ENCODE data around the gene SLBP. TPM values are rescaled to one million over a fixed set of nuclear protein-coding genes. Genes with fewer than 3 reads are reported as not detected.

The SLBP gene
- total RNA-seq, 1 donor from 2014 or later: 11.7 TPM

GRCh38 chr4:1726146-1726934 lies 14.2 kb upstream of the SLBP start:
- Histone ChIP-seq H3K4me1 (peaks cover 50% of the 10 kb centered on the region), H3K9me3 (replicated peaks) (no peaks in the 10 kb centered on the region), H3K27me3 (ENCODE audit: low read depth) (no peaks in the 10 kb centered on the region), H3K27ac (replicated peaks) (peak overlapping the region; percentile 75), H3K36me3 (peaks cover 29% of the 10 kb centered on the region), H3K4me3 (no peak overlapping the region)
- TF ChIP-seq, protein P1, sequence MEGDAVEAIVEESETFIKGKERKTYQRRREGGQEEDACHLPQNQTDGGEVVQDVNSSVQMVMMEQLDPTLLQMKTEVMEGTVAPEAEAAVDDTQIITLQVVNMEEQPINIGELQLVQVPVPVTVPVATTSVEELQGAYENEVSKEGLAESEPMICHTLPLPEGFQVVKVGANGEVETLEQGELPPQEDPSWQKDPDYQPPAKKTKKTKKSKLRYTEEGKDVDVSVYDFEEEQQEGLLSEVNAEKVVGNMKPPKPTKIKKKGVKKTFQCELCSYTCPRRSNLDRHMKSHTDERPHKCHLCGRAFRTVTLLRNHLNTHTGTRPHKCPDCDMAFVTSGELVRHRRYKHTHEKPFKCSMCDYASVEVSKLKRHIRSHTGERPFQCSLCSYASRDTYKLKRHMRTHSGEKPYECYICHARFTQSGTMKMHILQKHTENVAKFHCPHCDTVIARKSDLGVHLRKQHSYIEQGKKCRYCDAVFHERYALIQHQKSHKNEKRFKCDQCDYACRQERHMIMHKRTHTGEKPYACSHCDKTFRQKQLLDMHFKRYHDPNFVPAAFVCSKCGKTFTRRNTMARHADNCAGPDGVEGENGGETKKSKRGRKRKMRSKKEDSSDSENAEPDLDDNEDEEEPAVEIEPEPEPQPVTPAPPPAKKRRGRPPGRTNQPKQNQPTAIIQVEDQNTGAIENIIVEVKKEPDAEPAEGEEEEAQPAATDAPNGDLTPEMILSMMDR (IDR thresholded peaks at IDR 0.05; ENCODE audit: borderline replicate concordance): no peak
- DNase-seq: peak; percentile 90
- intact Hi-C loops (cut with micrococcal nuclease): loop anchor here (5.0 to 10.0 kb wide), 2 partner anchors 34 to 372 kb away; no protein-coding TSS in a partner anchor

DNA sequence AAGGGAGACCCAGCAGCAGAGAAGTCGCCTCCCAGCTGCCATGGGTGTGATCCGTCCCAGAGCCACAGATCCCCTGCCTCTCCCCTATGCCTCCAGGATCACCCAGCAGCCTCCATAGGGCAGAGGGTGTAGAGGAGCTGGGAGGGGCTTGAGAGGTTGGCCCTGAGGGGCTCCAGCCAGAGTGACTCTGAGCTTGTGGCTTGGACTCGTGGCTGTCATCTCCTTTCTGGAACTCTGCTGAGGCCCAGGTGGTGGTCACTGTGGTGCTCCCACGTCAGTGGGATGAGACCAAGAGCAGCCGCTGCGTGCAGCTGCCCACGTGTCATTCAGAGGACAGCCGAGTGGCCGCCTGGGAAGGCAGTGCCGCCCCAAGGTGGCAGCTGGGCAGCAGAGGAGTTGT lies 13.4 kb upstream of the SLBP start:
- TF ChIP-seq, protein P1 (IDR thresholded peaks at IDR 0.05; ENCODE audit: borderline replicate concordance): no peak
- peak; percentile 12 for DNase-seq
- Histone ChIP-seq H3K36me3 (peaks cover 20% of the 10 kb centered on the region), H3K9me3 (replicated peaks) (no peaks in the 10 kb centered on the region), H3K27me3 (ENCODE audit: low read depth) (no peaks in the 10 kb centered on the region), H3K27ac (replicated peaks) (no peak overlapping the region), H3K4me3 (no peak overlapping the region), H3K4me1 (peaks cover 56% of the 10 kb centered on the region)
- intact Hi-C loops (cut with micrococcal nuclease): loop anchor here (5.0 to 10.0 kb wide), 2 partner anchors 33 to 371 kb away; no protein-coding TSS in a partner anchor

DNA sequence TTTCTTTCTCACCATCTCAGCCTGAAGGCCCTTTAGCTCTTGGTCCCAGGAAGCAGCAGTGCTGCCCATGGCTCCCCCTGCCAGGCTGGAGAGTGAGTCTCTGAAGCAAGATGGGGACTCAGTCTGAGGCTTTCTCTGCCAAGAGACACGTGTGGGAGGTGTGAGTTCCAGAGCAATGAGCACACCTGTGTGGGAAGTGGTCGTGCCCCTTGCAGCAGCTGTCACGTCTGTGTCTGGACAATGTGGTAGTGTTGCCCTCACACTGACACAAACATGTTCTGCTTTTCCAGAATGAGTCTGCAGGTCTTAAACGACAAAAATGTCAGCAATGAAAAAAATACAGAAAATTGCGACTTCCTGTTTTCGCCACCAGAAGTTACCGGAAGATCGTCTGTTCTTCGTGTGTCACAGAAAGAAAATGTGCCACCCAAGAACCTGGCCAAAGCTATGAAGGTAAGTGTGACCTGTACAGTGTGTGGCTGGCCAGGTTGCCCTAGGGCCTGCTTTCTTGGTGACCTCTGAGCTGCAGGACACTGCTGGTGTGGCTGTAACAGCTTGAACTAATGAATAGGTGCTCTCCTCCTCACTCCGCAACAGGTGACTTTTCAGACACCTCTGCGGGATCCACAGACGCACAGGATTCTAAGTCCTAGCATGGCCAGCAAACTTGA lies 11.1 kb upstream of the SLBP start:
- no peaks in the 10 kb centered on the region for H3K9me3 ChIP-seq (replicated peaks)
- H3K27ac ChIP-seq (replicated peaks): peak overlapping the region; percentile 58
- no peaks in the 10 kb centered on the region for H3K27me3 ChIP-seq (ENCODE audit: low read depth)
- DNase-seq: no peak
- peaks cover 62% of the 10 kb centered on the region for H3K4me1 ChIP-seq
- H3K36me3 ChIP-seq: peaks cover 16% of the 10 kb centered on the region
- no peak overlapping the region for H3K4me3 ChIP-seq
- TF ChIP-seq, protein P1 (IDR thresholded peaks at IDR 0.05; ENCODE audit: borderline replicate concordance): no peak
- intact Hi-C loops (cut with micrococcal nuclease): loop anchor here (10.0 kb wide), 1 partner anchor 368 kb away; no protein-coding TSS in a partner anchor

GRCh38 chr4:1722551-1723118 lies 10.5 kb upstream of the SLBP start:
- H3K27me3 ChIP-seq (ENCODE audit: low read depth): no peaks in the 10 kb centered on the region
- H3K4me1 ChIP-seq: peaks cover 62% of the 10 kb centered on the region
- no peaks in the 10 kb centered on the region for H3K9me3 ChIP-seq (replicated peaks)
- intact Hi-C loops (cut with micrococcal nuclease): loop anchor here (10.0 kb wide), 1 partner anchor 368 kb away; no protein-coding TSS in a partner anchor
- DNase-seq: peak; percentile 14
- TF ChIP-seq, protein P1 (IDR thresholded peaks at IDR 0.05; ENCODE audit: borderline replicate concordance): no peak
- peaks cover 16% of the 10 kb centered on the region for H3K36me3 ChIP-seq
- H3K27ac ChIP-seq (replicated peaks): peak overlapping the region; percentile 58
- H3K4me3 ChIP-seq: peak overlapping the region; percentile 81
